K562 (cell line): ENCODE results near the gene RDH14.

ENCODE experiments used
- DPF2 ChIP-seq: fragments of 450-650 bp; IDR thresholded peaks from 2 replicates; pipeline ENCODE4 v1.6.1; 2016
- EGR1 ChIP-seq: fragments of 450-650 bp; conservative IDR thresholded peaks from 2 replicates; pipeline ENCODE4 v1.6.1; 2017; ENCODE audit warnings: mild to moderate bottlenecking
- ELF1 ChIP-seq: fragments of 200-800 bp; sonication (Bioruptor generic); IDR thresholded peaks from 2 replicates; pipeline ENCODE4 v1.6.1; 2016; ENCODE audit warnings: missing genetic modification characterization, missing compliant biosample characterization
- EZH2 ChIP-seq: IDR thresholded peaks from 2 replicates; pipeline ENCODE4 v1.6.1; 2012; ENCODE audit warnings: low read depth, mild to moderate bottlenecking, inconsistent platforms, low read length, borderline replicate concordance
- KDM1A ChIP-seq, 2 experiments: fragments of 450-650 bp; IDR thresholded peaks; 2 replicates each; pipeline ENCODE4 v1.6.1; 2016; ENCODE audit warnings: mild to moderate bottlenecking in 2 of 2
- PHB2 ChIP-seq: fragments of 450-650 bp; IDR thresholded peaks from 2 replicates; pipeline ENCODE4 v1.6.1; 2017; ENCODE audit warnings: low read depth
- TAF1 ChIP-seq: IDR thresholded peaks from 2 replicates; pipeline ENCODE4 v1.6.1; 2011; ENCODE audit warnings: mild to moderate bottlenecking, low read length, moderate library complexity; ENCODE audit not compliant: insufficient read depth, control insufficient read depth, severe bottlenecking; ENCODE audit errors: extremely low read depth
- UBTF ChIP-seq, 2 experiments: IDR thresholded peaks; 2 replicates each; pipeline ENCODE4 v1.6.1; 2012; ENCODE audit warnings: improper control_type of control experiment in 2 of 2, low read depth in 2 of 2, low read length in 2 of 2, borderline replicate concordance in 1 of 2

- TF ChIP-seq DPF2 (no peak), TAF1 (no peak), PHB2 (no peak), KDM1A (IDR thresholded peaks at IDR 0.05) (no peak), EZH2 (no peak), UBTF (IDR thresholded peaks at IDR 0.05; ENCODE audit: borderline replicate concordance in 1 of 2, low read depth in 2 of 2, low read length in 2 of 2) (no peak), ELF1 (tag) (no peak), EGR1 (no peak)
Observed at GRCh38 chr2:18527326-18527725, 33.1 kb downstream of the RDH14 start.
